MM.1S (cell line): ENCODE measurements around the gene LTBP4.

Source experiments
- DNase-seq: peaks from one replicate; pipeline ENCODE4 v3.0.0-alpha.2; 2015
- H2AFZ ChIP-seq: fragments of 300-600 bp; sonication (generic); 2 replicates; pipeline ENCODE4 v1.6.0; 2016; ENCODE audit warnings: antibody characterized with exemption, low read length
- H3F3A ChIP-seq: fragments of 300-600 bp; sonication (generic); 2 replicates; pipeline ENCODE4 v1.6.1; 2016; ENCODE audit warnings: mild to moderate bottlenecking, antibody characterized with exemption, low read length, moderate library complexity, mixed read lengths; ENCODE audit not compliant: insufficient read depth
- H3K27ac ChIP-seq: fragments of 300-600 bp; sonication (generic); 2 replicates; pipeline ENCODE4 v1.5.1; 2016; ENCODE audit warnings: mild to moderate bottlenecking, low read length
- H3K27me3 ChIP-seq: fragments of 300-600 bp; sonication (generic); replicated peaks from 2 replicates; pipeline ENCODE4 v1.6.0; 2016; ENCODE audit warnings: low read length; ENCODE audit not compliant: insufficient read depth
- H3K36me3 ChIP-seq: fragments of 300-600 bp; sonication (generic); replicated peaks from 2 replicates; pipeline ENCODE4 v1.6.1; 2016; ENCODE audit warnings: mild to moderate bottlenecking, low read length, mixed read lengths; ENCODE audit not compliant: insufficient read depth
- H3K4me1 ChIP-seq: fragments of 300-600 bp; sonication (generic); 2 replicates; pipeline ENCODE4 v1.6.1; 2016; ENCODE audit warnings: low read length, mixed read lengths
- H3K4me2 ChIP-seq: fragments of 300-600 bp; sonication (generic); 2 replicates; pipeline ENCODE4 v1.6.0; 2016; ENCODE audit warnings: low read depth, low read length
- H3K4me3 ChIP-seq: fragments of 300-600 bp; sonication (generic); 2 replicates; pipeline ENCODE4 v1.5.1; 2016; ENCODE audit warnings: low read length, mixed read lengths
- H3K79me2 ChIP-seq: fragments of 300-600 bp; sonication (generic); 2 replicates; pipeline ENCODE4 v1.6.1; 2016; ENCODE audit warnings: mixed run types, low read length, mixed read lengths
- H3K9ac ChIP-seq: fragments of 300-600 bp; sonication (generic); 2 replicates; pipeline ENCODE4 v1.6.1; 2016; ENCODE audit warnings: low read length, mixed read lengths
- H3K9me2 ChIP-seq: fragments of 300-600 bp; sonication (generic); replicated peaks from 2 replicates; pipeline ENCODE4 v1.6.1; 2016; ENCODE audit warnings: mild to moderate bottlenecking, low read length, mixed read lengths; ENCODE audit not compliant: insufficient read depth
- H3K9me3 ChIP-seq: fragments of 300-600 bp; sonication (generic); replicated peaks from 2 replicates; pipeline ENCODE4 v1.6.1; 2016; ENCODE audit warnings: mild to moderate bottlenecking, low read length, mixed read lengths; ENCODE audit not compliant: insufficient read depth
- H4K20me1 ChIP-seq: fragments of 300-600 bp; sonication (generic); 2 replicates; pipeline ENCODE4 v1.6.1; 2016; ENCODE audit warnings: mild to moderate bottlenecking, low read length, moderate library complexity, mixed read lengths; ENCODE audit not compliant: insufficient read depth
- EZH2 ChIP-seq: fragments of 300-600 bp; sonication (generic); optimal IDR thresholded peaks from 2 replicates; pipeline ENCODE3; 2017; ENCODE audit warnings: low read depth, mild to moderate bottlenecking, antibody characterized with exemption, low read length, mixed read lengths
- EZH2phosphoT487 ChIP-seq: fragments of 300-600 bp; sonication (generic); IDR thresholded peaks from 2 replicates; pipeline ENCODE4 v1.6.1; 2018; ENCODE audit warnings: antibody characterized with exemption, low read length
- TF ChIP-seq, protein P1 (sequence below): fragments of 300-600 bp; sonication (generic); IDR thresholded peaks from 2 replicates; pipeline ENCODE4 v1.5.1; 2016; ENCODE audit warnings: antibody characterized with exemption, low read length, mixed read lengths

The LTBP4 gene

DNA sequence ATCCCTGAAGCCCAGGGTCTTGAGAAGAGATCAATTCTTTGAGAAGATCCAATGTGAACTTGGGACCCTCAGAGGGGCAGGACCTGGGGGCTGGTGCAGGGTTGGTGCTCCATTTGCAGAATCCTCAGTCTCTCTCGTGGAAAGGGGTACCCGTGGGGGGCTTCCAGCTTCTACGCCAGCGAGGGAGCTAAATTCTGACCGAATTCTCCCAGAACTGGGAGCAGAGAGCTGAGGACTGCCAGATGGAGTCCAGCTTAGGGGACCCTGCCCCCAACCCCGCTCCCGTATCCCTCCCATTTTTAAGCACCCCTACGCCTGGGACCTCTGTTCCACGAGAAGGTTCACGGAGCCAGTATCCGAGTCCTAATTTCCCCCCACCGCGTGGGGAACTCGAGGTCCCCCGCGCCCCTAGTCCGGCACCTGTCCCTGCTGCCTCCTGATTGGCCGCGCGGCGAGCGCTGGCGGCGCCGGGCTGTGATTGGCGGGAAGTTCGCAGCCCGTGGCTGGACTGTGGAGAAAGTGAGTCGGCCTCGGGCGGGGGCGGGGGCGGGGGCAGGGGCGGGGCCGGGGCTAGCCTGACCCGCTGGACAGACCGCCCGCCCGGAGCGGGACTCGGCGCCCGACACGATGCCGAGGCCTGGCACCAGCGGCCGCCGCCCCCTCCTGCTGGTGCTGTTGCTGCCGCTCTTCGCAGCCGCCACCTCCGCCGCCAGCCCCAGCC lies 4.4 kb upstream of the LTBP4 start:
- no peaks in the 10 kb centered on the region for H3K9me3 ChIP-seq
- no peak overlapping the region for H2AFZ ChIP-seq
- H3K4me1 ChIP-seq = peaks cover 19% of the 10 kb centered on the region
- no peaks in the 10 kb centered on the region for H3K9me2 ChIP-seq
- H3K4me2 ChIP-seq = peak overlapping the region; percentile 37; the same call in 1 of the 2 replicates
- no peak overlapping the region for H3K27ac ChIP-seq
- no peaks in the 10 kb centered on the region for H4K20me1 ChIP-seq
- no peak for TF ChIP-seq EZH2phosphoT487
- TF ChIP-seq, protein P1, sequence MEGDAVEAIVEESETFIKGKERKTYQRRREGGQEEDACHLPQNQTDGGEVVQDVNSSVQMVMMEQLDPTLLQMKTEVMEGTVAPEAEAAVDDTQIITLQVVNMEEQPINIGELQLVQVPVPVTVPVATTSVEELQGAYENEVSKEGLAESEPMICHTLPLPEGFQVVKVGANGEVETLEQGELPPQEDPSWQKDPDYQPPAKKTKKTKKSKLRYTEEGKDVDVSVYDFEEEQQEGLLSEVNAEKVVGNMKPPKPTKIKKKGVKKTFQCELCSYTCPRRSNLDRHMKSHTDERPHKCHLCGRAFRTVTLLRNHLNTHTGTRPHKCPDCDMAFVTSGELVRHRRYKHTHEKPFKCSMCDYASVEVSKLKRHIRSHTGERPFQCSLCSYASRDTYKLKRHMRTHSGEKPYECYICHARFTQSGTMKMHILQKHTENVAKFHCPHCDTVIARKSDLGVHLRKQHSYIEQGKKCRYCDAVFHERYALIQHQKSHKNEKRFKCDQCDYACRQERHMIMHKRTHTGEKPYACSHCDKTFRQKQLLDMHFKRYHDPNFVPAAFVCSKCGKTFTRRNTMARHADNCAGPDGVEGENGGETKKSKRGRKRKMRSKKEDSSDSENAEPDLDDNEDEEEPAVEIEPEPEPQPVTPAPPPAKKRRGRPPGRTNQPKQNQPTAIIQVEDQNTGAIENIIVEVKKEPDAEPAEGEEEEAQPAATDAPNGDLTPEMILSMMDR = no peak
- H3K4me3 ChIP-seq = no peak overlapping the region
- no peaks in the 10 kb centered on the region for H3K79me2 ChIP-seq
- H3K9ac ChIP-seq = no peak overlapping the region
- H3F3A ChIP-seq = peaks cover 14% of the 10 kb centered on the region; the same call in 1 of the 2 replicates
- DNase-seq = no peak
- peaks cover 49% of the 10 kb centered on the region for H3K27me3 ChIP-seq
- H3K36me3 ChIP-seq = no peaks in the 10 kb centered on the region

DNA sequence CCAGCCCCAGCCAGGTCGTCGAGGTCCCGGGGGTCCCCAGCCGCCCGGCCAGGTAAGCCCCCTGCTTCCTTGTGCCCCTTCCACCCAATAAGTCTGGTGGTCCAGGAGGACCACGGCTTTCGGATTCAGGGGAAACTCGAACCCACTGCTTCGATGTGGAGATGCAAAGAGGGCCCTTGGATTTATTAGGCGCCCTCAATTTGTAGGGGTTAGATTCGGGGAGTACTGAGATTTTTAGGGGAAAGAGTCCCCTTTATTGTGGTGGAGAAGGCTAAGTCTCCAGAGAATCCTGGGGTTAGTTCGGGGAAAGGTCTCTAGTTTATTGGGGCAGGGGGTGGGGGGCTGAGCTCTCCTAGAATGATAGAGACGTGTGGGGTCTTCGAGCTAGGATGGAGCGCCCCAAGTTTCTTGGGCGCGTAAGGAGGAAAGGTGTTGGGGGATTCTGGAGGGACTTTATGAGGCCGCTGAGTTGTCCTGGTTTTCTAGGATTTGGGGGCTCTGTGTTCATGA lies 3.8 kb upstream of the LTBP4 start:
- Histone ChIP-seq H3K27ac (no peak overlapping the region), H3K4me1 (peaks cover 20% of the 10 kb centered on the region), H3F3A (peaks cover 14% of the 10 kb centered on the region; the same call in 1 of the 2 replicates), H3K27me3 (peaks cover 51% of the 10 kb centered on the region), H3K9me3 (no peaks in the 10 kb centered on the region), H3K4me2 (peak overlapping the region; percentile 8; the same call in 1 of the 2 replicates), H4K20me1 (no peaks in the 10 kb centered on the region), H3K9me2 (no peaks in the 10 kb centered on the region), H3K9ac (no peak overlapping the region), H3K4me3 (no peak overlapping the region), H2AFZ (no peak overlapping the region), H3K36me3 (no peaks in the 10 kb centered on the region), H3K79me2 (no peaks in the 10 kb centered on the region)
- no peak for DNase-seq
- TF ChIP-seq EZH2phosphoT487 (no peak), EZH2 (peak; percentile 71)
- TF ChIP-seq, protein P1 = no peak

DNA sequence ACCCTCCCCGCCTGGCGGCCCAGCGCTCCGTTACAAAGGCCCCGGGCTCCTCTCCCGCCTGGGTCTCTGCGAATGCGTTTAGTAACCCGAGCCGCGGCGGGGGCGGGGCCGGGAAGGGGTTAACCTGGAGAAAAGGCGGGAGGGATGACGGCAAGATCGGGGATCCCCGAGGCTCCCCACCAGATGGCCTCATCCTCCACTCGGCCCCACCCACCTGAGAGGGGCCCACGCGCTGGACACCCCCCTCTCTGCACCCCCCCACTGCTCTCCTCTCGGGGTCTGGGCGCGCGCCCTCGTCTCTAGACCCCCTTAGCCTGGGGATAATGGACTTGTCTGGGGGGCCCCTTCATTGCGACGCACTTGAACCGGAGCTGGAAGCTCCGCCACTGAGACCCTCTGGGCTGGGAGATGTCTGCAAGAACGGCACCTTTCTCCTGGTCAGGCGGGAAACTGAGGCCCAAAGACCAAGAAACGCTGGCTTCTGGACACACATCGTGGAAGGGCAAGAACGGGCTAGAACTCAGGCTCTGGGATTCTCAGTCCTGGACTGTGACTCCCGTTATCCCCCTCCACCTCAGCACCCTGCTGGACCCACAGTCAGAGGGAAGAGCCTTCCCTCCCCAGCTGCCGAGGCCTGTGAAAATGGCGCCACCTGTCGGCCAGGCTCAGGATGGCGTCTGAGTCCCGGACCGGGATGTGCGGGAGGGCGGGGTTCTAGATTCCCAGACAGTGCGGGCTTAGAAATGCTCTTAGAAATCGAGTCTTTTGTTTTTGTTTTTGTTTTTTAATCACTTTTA lies 2.9 kb upstream of the LTBP4 start:
- H3K27me3 ChIP-seq = peaks cover 51% of the 10 kb centered on the region
- no peak overlapping the region for H3K4me3 ChIP-seq
- no peak overlapping the region for H3K9ac ChIP-seq

More for the DNA sequence above, 2.9 kb upstream of the LTBP4 start:
- no peak for TF ChIP-seq EZH2phosphoT487
- TF ChIP-seq, protein P1 = peak; percentile 97
- no peak for TF ChIP-seq EZH2
- peak overlapping the region; percentile 61; the same call in 1 of the 2 replicates for H3K4me2 ChIP-seq
- no peak overlapping the region for H2AFZ ChIP-seq
- H3K4me1 ChIP-seq = peaks cover 29% of the 10 kb centered on the region
- H3K36me3 ChIP-seq = no peaks in the 10 kb centered on the region
- no peak overlapping the region for H3K27ac ChIP-seq
- no peaks in the 10 kb centered on the region for H4K20me1 ChIP-seq
- H3K79me2 ChIP-seq = no peaks in the 10 kb centered on the region
- H3K9me2 ChIP-seq = no peaks in the 10 kb centered on the region
- H3K9me3 ChIP-seq = no peaks in the 10 kb centered on the region
- DNase-seq = peak; percentile 72
- peaks cover 19% of the 10 kb centered on the region; the same call in 1 of the 2 replicates for H3F3A ChIP-seq
